GM12891 (cell line): Measurements from ENCODE around the gene TSTD2. TPM values are rescaled to one million over a fixed set of nuclear protein-coding genes. Genes with fewer than 3 reads are reported as not detected.

ENCODE experiments used
- DNase-seq: peaks from one replicate; pipeline ENCODE4 v3.0.0; 2011; ENCODE audit warnings: low spot score; ENCODE audit not compliant: insufficient read length
- FAIRE-seq: peaks from 2 replicates; lab custom pipeline; 2011; peaks lifted over from hg19 to GRCh38; lab: Jason Lieb, UNC
- PAX5 ChIP-seq: IDR thresholded peaks from 2 replicates; pipeline ENCODE4 v1.6.1; 2011; ENCODE audit warnings: low read length, moderate library complexity, mild to moderate bottlenecking; ENCODE audit not compliant: insufficient read depth, severe bottlenecking
- POLR2A ChIP-seq: IDR thresholded peaks from 2 replicates; pipeline ENCODE4 v1.6.1; 2011; ENCODE audit warnings: low read depth, low read length, control low read depth
- POLR2AphosphoS5 ChIP-seq: IDR thresholded peaks from 2 replicates; pipeline ENCODE4 v1.6.1; 2011; ENCODE audit warnings: low read depth, low read length, control low read depth
- POU2F2 ChIP-seq: IDR thresholded peaks from 2 replicates; pipeline ENCODE4 v1.6.1; 2011; ENCODE audit warnings: low read depth, mild to moderate bottlenecking, control low read depth, low read length, moderate library complexity
- SPI1 ChIP-seq: IDR thresholded peaks from 2 replicates; pipeline ENCODE4 v1.6.1; 2011; ENCODE audit warnings: low read depth, low read length, control low read depth
- TAF1 ChIP-seq: IDR thresholded peaks from 2 replicates; pipeline ENCODE4 v1.6.1; 2011; ENCODE audit warnings: low read depth, low read length, control low read depth
- polyA plus RNA-seq: library from polyadenylated mRNA; unstranded; fragments of >200 nt; gene quantifications from one replicate; pipeline ENCODE4 v1.2.1, GENCODE V29; 2012; ENCODE audit warnings: low read depth, missing spikeins, inconsistent platforms; ENCODE audit not compliant: missing spikeins

The TSTD2 gene
- polyA plus RNA-seq, result 6.3 TPM

DNA sequence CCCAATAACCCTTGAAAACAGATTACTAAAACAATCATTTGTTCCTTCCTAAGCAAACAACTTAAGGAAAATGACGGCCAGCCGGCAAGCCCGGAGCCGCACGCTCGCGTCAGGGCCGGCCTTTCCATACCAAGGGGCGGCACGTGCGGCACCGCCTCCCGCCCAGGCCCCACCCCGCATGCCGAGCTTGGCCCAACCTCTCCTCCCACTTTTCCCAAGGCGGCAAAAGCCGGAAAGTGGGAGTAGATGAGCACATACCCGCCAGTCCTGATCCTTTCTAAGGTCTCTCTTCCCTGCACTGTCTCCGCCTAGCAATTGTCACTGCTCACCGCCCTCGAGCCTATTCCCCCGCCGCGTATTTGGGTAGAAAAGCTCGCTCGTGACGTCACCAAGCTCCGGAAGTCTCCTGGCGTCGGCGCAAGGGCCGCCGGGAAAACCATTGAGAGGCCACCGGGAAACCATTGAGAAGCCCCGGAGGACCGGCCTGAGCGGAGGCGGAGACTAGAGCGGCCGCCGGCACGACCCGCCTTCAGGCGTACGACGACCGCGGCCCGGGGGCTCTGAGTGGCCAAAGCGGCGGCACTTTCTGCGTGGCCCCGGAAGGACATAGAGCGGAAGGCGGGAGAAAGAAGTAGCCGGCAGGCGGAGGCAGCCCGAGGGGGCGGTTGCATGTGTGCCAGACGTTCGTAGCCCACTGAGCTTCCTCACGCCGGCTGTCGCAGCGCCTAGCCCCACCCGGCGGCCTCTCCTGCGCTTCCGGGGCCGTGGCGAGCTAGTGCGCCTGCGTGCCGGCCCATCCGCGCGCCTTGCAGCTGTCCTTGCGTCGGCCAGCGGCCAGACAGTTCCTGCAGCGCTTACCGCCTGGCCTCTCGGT, at the start of gene TSTD2, which contains the start of gene NCBP1:
TSTD2 (minus strand) TSS at position 384 of the 874 bp plus-strand sequence. CDS start 5,806 bp downstream, outside the sequence.
NCBP1 (plus strand) TSS at position 837 of the 874 bp plus-strand sequence. CDS start 61 bp downstream, outside the sequence.
- TF ChIP-seq POLR2A (peak; percentile 49), POU2F2 (no peak), TAF1 (peak; percentile 73; the same call in 1 of the 2 replicates), SPI1 (no peak), POLR2AphosphoS5 (peak; percentile 81), PAX5 (peak; percentile 19)
- DNase-seq (peak; percentile 82), FAIRE-seq (peak; percentile 97)

- DNase-seq, result no peak
- TF ChIP-seq POLR2AphosphoS5 (no peak), PAX5 (no peak)
- no peak for FAIRE-seq
These were observed 49.1 kb upstream of the TSTD2 start for GRCh38 chr9:97682242-97682641.

DNA sequence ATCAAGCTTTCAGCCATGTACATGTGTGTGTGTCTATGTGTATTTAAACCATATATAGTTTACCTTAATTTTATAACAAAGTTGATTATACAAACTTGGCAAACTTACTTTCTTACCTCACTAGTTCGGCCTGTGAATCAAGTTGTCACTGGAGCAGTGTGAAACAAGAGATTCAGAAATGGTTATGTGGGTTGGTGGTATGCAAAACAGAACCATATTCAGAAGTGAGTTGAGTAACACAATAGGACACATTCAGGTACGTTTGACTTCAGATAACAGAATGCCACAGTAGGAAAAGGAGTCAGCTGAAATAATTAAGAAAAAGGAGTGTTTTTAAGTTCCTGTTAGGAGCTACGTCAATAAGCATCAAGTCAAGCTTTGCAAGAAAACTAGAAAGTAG, 42.5 kb upstream of the TSTD2 start:
- TF ChIP-seq POLR2A (0 out of 2 replicates have a peak, but pooled peaks have one; percentile 11), POU2F2 (peak; percentile 44; the same call in 1 of the 2 replicates), PAX5 (no peak)
- FAIRE-seq (no peak), DNase-seq (no peak)

DNA sequence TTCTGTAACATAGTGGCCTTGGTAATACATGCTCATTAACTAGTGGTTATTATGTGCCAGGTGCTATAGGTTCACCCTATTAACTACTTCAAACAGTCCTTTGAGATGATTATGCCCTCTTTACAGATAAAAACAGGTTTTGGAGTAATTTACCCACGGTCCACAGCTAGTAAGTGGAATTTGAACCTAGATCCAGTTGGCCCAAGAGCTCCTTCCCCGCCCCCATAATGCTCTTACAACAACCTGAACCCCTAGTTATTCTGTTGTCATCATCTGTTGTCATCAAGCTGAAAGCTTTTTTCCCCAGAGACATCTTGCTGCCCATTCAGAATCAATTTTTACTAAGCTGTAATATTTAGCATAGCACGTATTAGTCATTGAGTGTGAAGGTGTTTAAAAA, 40.8 kb upstream of the TSTD2 start:
- TF ChIP-seq POLR2A (no peak), POU2F2 (no peak), PAX5 (no peak), POLR2AphosphoS5 (no peak), SPI1 (no peak), TAF1 (no peak)
- no peak for DNase-seq
- no peak for FAIRE-seq

DNA sequence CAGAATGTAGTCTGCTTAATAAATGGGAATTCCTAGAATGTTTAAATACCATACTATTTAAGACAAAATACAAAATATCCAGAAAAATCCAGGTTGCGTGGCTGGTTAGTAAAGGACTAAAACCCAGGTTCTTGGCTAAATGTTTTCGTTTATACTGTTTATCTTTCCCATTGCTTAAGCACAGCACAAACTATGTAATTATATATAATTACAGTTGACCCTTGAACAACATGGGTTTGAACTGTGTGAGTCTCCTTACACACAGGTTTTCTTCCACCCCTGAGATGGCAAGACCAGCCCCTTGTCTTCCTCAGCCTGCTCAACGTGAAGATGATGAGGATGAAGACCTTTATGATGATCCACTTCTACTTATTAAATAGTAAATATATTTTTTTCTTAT, 39.2 kb upstream of the TSTD2 start:
- no peak for DNase-seq
- no peak for FAIRE-seq
- TF ChIP-seq SPI1, result no peak
- TF ChIP-seq TAF1, result no peak
- no peak for TF ChIP-seq POLR2AphosphoS5
- TF ChIP-seq PAX5, result no peak
- TF ChIP-seq POLR2A, result no peak
- no peak for TF ChIP-seq POU2F2

GRCh38 chr9:97670586-97670985, 37.4 kb upstream of the TSTD2 start:
- DNase-seq, result no peak
- FAIRE-seq, result no peak
- no peak for TF ChIP-seq TAF1

DNA sequence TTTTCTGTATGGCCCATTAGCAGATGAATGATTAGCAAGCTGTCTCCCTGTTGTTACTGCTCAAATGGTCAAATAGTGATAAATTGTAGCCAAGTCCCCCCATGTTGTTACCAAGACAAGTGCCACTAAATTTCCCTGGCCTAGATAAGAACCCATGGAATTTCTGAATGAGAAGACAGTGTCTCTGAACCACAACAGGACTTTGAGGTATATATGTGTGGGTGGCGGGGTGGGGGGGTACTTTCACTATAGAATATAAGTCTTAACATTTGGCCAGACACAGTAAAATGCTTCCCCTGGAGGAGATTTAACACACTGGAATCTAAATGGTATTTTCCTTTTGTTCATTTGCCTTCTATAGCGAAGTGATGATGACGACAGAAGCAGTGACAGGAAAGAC, 35.3 kb upstream of the TSTD2 start:
- DNase-seq, result no peak
- FAIRE-seq, result no peak
- TF ChIP-seq SPI1 (no peak), POU2F2 (no peak), POLR2AphosphoS5 (no peak), TAF1 (no peak), POLR2A (no peak)

DNA sequence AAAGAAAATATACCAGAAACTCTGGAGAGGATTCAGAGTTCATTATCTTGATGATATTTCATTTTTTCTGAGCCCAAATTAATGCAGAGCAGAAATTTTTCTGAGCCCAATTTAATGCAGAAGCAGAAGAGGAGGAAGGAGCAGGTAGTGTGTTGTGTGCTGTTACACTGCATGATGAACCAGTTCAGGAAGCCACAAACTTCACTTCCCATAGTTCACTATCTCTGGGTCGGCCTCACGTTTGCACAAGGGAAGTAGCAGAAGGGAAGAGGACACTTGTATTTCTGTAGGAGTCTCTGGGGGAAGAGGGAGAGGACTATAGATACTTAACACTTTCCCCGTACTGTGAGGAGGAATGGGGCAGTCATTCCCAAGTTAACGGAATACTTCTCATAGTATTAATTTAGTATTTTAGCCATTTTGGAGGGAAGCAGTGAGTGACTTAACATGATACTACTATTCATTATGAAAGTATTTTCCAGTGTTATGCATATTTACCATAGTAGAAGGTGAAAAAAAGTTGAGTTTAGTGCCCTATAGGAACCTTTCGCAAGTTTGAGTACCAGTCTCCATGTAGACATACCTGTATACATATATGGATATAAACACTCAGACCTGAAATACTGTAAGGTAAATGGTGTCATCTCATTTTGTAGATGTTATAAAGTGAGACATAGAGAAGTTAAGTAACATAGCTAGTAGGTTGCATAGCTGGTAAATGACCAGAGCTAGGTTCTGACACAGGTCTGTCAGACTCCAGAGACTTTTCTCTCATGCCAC, 33.9 kb upstream of the TSTD2 start:
- DNase-seq, result no peak
- no peak for FAIRE-seq
- TF ChIP-seq SPI1 (no peak), POLR2AphosphoS5 (no peak), POLR2A (no peak), PAX5 (no peak), POU2F2 (no peak), TAF1 (no peak)

- DNase-seq (no peak), FAIRE-seq (peak; percentile 67)
- no peak for TF ChIP-seq POU2F2
- TF ChIP-seq TAF1, result no peak
- TF ChIP-seq POLR2A, result no peak
- no peak for TF ChIP-seq POLR2AphosphoS5
- no peak for TF ChIP-seq PAX5
- no peak for TF ChIP-seq SPI1
These were observed 32.6 kb upstream of the TSTD2 start for GRCh38 chr9:97665742-97666141.

- DNase-seq (no peak), FAIRE-seq (no peak)
- no peak for TF ChIP-seq TAF1
- no peak for TF ChIP-seq POU2F2
- no peak for TF ChIP-seq POLR2A
- no peak for TF ChIP-seq PAX5
These were observed 27.7 kb upstream of the TSTD2 start for GRCh38 chr9:97660847-97661246.
